ENCODE data around the gene RPL10. TPM values are rescaled to one million over a fixed set of nuclear protein-coding genes. Genes with fewer than 3 reads are reported as not detected.

RPL10 gene
- total and polyA plus RNA-seq, 9 of the 15 experiments (the other 6 are each of a cell fraction or from before 2014, with no cell fraction given): 3,774 to 7,600 (median 5,014) TPM

DNA sequence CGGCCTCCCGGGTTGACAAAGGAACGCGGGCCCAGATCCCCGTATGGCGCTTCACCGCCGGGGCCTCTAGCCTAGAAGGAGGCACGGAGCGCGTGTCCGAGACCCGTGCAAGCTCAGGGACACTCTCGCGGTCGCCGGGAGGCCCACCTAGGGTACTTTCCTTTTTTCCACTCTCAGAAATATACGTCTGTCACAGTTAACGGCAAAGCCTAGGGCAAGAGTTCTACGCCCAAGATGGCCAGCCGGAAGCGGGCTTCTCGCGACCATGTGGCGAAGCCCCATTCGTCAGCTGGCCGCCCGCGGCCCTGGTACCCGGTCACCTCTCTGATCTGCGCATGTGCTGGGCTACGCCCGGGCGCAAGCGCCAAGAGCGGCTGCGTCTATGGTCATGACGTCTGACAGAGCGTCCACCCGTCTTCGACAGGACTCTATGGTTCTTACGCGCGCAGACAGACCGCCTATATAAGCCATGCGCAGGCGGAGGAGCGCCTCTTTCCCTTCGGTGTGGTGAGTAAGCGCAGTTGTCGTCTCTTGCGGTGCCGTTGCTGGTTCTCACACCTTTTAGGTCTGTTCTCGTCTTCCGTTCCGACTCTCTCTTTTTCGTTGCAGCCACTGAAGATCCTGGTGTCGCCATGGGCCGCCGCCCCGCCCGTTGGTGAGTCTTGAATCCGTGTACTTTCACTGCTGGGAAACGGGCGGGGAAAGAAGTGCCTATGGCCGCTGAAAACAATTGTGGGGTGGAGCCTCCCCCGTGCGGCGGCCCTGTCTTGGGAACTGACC lies at the start of gene RPL10 (continued):
- TF ChIP-seq, protein P1, sequence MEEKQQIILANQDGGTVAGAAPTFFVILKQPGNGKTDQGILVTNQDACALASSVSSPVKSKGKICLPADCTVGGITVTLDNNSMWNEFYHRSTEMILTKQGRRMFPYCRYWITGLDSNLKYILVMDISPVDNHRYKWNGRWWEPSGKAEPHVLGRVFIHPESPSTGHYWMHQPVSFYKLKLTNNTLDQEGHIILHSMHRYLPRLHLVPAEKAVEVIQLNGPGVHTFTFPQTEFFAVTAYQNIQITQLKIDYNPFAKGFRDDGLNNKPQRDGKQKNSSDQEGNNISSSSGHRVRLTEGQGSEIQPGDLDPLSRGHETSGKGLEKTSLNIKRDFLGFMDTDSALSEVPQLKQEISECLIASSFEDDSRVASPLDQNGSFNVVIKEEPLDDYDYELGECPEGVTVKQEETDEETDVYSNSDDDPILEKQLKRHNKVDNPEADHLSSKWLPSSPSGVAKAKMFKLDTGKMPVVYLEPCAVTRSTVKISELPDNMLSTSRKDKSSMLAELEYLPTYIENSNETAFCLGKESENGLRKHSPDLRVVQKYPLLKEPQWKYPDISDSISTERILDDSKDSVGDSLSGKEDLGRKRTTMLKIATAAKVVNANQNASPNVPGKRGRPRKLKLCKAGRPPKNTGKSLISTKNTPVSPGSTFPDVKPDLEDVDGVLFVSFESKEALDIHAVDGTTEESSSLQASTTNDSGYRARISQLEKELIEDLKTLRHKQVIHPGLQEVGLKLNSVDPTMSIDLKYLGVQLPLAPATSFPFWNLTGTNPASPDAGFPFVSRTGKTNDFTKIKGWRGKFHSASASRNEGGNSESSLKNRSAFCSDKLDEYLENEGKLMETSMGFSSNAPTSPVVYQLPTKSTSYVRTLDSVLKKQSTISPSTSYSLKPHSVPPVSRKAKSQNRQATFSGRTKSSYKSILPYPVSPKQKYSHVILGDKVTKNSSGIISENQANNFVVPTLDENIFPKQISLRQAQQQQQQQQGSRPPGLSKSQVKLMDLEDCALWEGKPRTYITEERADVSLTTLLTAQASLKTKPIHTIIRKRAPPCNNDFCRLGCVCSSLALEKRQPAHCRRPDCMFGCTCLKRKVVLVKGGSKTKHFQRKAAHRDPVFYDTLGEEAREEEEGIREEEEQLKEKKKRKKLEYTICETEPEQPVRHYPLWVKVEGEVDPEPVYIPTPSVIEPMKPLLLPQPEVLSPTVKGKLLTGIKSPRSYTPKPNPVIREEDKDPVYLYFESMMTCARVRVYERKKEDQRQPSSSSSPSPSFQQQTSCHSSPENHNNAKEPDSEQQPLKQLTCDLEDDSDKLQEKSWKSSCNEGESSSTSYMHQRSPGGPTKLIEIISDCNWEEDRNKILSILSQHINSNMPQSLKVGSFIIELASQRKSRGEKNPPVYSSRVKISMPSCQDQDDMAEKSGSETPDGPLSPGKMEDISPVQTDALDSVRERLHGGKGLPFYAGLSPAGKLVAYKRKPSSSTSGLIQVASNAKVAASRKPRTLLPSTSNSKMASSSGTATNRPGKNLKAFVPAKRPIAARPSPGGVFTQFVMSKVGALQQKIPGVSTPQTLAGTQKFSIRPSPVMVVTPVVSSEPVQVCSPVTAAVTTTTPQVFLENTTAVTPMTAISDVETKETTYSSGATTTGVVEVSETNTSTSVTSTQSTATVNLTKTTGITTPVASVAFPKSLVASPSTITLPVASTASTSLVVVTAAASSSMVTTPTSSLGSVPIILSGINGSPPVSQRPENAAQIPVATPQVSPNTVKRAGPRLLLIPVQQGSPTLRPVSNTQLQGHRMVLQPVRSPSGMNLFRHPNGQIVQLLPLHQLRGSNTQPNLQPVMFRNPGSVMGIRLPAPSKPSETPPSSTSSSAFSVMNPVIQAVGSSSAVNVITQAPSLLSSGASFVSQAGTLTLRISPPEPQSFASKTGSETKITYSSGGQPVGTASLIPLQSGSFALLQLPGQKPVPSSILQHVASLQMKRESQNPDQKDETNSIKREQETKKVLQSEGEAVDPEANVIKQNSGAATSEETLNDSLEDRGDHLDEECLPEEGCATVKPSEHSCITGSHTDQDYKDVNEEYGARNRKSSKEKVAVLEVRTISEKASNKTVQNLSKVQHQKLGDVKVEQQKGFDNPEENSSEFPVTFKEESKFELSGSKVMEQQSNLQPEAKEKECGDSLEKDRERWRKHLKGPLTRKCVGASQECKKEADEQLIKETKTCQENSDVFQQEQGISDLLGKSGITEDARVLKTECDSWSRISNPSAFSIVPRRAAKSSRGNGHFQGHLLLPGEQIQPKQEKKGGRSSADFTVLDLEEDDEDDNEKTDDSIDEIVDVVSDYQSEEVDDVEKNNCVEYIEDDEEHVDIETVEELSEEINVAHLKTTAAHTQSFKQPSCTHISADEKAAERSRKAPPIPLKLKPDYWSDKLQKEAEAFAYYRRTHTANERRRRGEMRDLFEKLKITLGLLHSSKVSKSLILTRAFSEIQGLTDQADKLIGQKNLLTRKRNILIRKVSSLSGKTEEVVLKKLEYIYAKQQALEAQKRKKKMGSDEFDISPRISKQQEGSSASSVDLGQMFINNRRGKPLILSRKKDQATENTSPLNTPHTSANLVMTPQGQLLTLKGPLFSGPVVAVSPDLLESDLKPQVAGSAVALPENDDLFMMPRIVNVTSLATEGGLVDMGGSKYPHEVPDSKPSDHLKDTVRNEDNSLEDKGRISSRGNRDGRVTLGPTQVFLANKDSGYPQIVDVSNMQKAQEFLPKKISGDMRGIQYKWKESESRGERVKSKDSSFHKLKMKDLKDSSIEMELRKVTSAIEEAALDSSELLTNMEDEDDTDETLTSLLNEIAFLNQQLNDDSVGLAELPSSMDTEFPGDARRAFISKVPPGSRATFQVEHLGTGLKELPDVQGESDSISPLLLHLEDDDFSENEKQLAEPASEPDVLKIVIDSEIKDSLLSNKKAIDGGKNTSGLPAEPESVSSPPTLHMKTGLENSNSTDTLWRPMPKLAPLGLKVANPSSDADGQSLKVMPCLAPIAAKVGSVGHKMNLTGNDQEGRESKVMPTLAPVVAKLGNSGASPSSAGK (IDR thresholded peaks at IDR 0.05): peak; percentile 88
- TF ChIP-seq PTRF (tag; IDR thresholded peaks at IDR 0.05) (no peak), OTX1 (CRISPR knock-in tag; IDR thresholded peaks at IDR 0.05) (no peak), RCOR1 (IDR thresholded peaks at IDR 0.05; ENCODE audit: borderline replicate concordance in 1 of 2, low read depth in 2 of 2, low read length in 2 of 2) (no peak), ARID1B (IDR thresholded peaks at IDR 0.05) (no peak), ZFX (CRISPR knock-in tag; IDR thresholded peaks at IDR 0.05) (peak; percentile 92), ZNF24 (IDR thresholded peaks at IDR 0.05) (peak; percentile 33; the same call in 1 of the 2 replicates), ETV5 (CRISPR knock-in tag; IDR thresholded peaks at IDR 0.05; ENCODE audit: low read depth) (peak; percentile 94), HDAC1 (IDR thresholded peaks at IDR 0.05) (no peak), HMG20B (CRISPR knock-in tag; IDR thresholded peaks at IDR 0.05) (no peak)
- TF ChIP-seq, protein P2, sequence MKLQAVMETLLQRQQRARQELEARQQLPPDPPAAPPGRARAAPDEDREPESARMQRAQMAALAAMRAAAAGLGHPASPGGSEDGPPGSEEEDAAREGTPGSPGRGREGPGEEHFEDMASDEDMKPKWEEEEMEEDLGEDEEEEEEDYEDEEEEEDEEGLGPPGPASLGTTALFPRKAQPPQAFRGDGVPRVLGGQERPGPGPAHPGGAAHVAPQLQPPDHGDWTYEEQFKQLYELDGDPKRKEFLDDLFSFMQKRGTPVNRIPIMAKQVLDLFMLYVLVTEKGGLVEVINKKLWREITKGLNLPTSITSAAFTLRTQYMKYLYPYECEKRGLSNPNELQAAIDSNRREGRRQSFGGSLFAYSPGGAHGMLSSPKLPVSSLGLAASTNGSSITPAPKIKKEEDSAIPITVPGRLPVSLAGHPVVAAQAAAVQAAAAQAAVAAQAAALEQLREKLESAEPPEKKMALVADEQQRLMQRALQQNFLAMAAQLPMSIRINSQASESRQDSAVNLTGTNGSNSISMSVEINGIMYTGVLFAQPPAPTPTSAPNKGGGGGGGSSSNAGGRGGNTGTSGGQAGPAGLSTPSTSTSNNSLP (IDR thresholded peaks at IDR 0.05; ENCODE audit: borderline replicate concordance, low read depth, low read length): no peak
- TF ChIP-seq, protein P3, sequence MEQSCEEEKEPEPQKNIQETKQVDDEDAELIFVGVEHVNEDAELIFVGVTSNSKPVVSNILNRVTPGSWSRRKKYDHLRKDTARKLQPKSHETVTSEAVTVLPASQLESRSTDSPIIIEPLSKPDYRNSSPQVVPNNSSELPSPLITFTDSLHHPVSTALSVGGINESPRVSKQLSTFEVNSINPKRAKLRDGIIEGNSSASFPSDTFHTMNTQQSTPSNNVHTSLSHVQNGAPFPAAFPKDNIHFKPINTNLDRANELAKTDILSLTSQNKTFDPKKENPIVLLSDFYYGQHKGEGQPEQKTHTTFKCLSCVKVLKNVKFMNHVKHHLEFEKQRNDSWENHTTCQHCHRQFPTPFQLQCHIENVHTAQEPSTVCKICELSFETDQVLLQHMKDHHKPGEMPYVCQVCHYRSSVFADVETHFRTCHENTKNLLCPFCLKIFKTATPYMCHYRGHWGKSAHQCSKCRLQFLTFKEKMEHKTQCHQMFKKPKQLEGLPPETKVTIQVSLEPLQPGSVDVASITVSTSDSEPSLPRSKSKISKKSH (CRISPR knock-in tag; IDR thresholded peaks at IDR 0.05): no peak

All from K562 (cell line).